Parathyroid adenoma (tissue), 2 donors: Measurements from ENCODE around the gene CTXN3.

Source experiments
- H2AFZ ChIP-seq: fragments of 300-600 bp; sonication (generic); one replicate; pipeline ENCODE4 v1.7.0; 2017; ENCODE audit warnings: antibody characterized with exemption, mild to moderate bottlenecking
- H3K27ac ChIP-seq: fragments of 300-600 bp; sonication (generic); one replicate; pipeline ENCODE4 v1.7.0; 2017
- H3K27me3 ChIP-seq: fragments of 300-600 bp; sonication (generic); one replicate; pipeline ENCODE4 v1.7.0; 2017; ENCODE audit warnings: low read length; ENCODE audit not compliant: control insufficient read depth, insufficient read depth
- H3K36me3 ChIP-seq: fragments of 300-600 bp; sonication (generic); one replicate; pipeline ENCODE4 v1.7.0; 2017; ENCODE audit warnings: low read length; ENCODE audit not compliant: control insufficient read depth, insufficient read depth
- H3K4me1 ChIP-seq: fragments of 300-600 bp; sonication (generic); one replicate; pipeline ENCODE4 v1.7.0; 2017; ENCODE audit warnings: control low read depth
- H3K4me2 ChIP-seq: fragments of 300-600 bp; sonication (generic); one replicate; pipeline ENCODE4 v1.7.0; 2017; ENCODE audit warnings: low read length
- H3K4me3 ChIP-seq: fragments of 300-600 bp; sonication (generic); one replicate; pipeline ENCODE4 v1.7.0; 2017; ENCODE audit warnings: low read depth, low read length
- H3K79me2 ChIP-seq: fragments of 300-600 bp; sonication (generic); one replicate; pipeline ENCODE4 v1.7.0; 2017; ENCODE audit warnings: control low read depth
- H3K9ac ChIP-seq: fragments of 300-600 bp; sonication (generic); one replicate; pipeline ENCODE4 v1.7.0; 2017; ENCODE audit warnings: mild to moderate bottlenecking
- H3K9me3 ChIP-seq: fragments of 300-600 bp; sonication (generic); one replicate; pipeline ENCODE4 v1.7.0; 2017; ENCODE audit warnings: low read length; ENCODE audit not compliant: control insufficient read depth
- TF ChIP-seq, protein P1 (sequence below): fragments of 300-600 bp; sonication (generic); IDR thresholded peaks from one replicate; pipeline ENCODE4 v1.7.0; 2017; ENCODE audit warnings: antibody characterized with exemption, mild to moderate bottlenecking
- donor health status: primary hyperparathyroidism.

Gene CTXN3

DNA sequence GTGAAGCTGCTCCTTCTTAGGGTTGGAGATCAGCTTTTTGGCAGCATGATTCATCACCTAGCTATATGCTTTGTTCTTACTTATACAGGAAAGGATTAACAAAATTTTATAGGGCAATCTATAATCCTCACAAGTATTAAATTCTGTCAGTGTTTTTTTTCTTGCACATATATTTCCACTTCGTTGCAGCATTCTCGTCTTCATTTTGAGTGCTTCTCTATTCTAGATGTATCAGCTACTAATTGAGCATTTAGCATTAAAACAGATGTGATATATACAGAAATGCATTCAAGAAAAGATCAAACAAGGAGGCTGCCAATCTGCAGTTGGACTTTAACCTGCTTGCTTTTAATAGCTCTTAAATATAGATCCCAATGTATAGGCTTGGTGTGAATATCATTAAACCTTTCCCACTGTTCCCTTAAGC, 3.6 kb upstream of the CTXN3 start:
- H3K27me3 ChIP-seq, result no peaks in the 10 kb centered on the region
- no peak overlapping the region for H3K9ac ChIP-seq
- no peaks in the 10 kb centered on the region for H3K9me3 ChIP-seq
- no peaks in the 10 kb centered on the region for H3K79me2 ChIP-seq
- H3K4me1 ChIP-seq, result no peaks in the 10 kb centered on the region
- H3K4me3 ChIP-seq, result no peak overlapping the region
- no peak overlapping the region for H3K4me2 ChIP-seq
- no peak overlapping the region for H3K27ac ChIP-seq
- H3K36me3 ChIP-seq, result no peaks in the 10 kb centered on the region
- H2AFZ ChIP-seq, result no peak overlapping the region
- TF ChIP-seq, protein P1, sequence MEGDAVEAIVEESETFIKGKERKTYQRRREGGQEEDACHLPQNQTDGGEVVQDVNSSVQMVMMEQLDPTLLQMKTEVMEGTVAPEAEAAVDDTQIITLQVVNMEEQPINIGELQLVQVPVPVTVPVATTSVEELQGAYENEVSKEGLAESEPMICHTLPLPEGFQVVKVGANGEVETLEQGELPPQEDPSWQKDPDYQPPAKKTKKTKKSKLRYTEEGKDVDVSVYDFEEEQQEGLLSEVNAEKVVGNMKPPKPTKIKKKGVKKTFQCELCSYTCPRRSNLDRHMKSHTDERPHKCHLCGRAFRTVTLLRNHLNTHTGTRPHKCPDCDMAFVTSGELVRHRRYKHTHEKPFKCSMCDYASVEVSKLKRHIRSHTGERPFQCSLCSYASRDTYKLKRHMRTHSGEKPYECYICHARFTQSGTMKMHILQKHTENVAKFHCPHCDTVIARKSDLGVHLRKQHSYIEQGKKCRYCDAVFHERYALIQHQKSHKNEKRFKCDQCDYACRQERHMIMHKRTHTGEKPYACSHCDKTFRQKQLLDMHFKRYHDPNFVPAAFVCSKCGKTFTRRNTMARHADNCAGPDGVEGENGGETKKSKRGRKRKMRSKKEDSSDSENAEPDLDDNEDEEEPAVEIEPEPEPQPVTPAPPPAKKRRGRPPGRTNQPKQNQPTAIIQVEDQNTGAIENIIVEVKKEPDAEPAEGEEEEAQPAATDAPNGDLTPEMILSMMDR, result no peak

DNA sequence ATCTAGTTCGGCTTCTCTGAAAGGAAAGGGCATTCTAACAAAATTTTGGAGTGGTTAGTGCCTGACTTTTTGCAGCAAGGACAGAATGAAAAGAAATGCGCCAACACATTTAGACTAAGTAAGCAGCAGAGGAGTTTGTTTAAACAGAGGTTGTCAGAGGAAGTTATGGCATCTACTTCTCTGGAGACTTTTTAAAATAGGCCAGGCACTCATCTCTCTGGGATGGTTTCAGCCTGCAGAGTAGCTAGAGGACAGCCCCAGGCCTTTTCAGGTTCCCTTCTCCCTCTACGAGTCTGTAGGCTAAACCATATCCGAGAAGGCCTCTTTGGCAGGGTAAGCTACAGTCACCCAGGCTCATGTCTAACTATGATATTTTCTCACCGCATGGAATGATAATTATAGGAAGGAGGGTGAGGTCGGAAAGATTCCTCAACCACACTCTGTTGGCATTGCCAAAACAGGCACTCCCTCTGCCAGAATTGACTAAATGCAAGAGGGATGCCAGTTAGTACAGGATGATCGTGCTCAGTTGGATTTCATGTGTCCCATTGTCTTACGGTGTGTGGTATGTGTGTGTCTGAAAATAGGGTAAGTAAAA, 1.4 kb upstream of the CTXN3 start:
- no peaks in the 10 kb centered on the region for H3K36me3 ChIP-seq
- H3K4me2 ChIP-seq, result no peak overlapping the region
- H2AFZ ChIP-seq, result no peak overlapping the region
- no peak overlapping the region for H3K27ac ChIP-seq
- TF ChIP-seq, protein P1, result no peak
- H3K4me1 ChIP-seq, result no peaks in the 10 kb centered on the region
- H3K79me2 ChIP-seq, result no peaks in the 10 kb centered on the region
- H3K4me3 ChIP-seq, result no peak overlapping the region
- H3K9ac ChIP-seq, result no peak overlapping the region
- H3K9me3 ChIP-seq, result no peaks in the 10 kb centered on the region
- H3K27me3 ChIP-seq, result no peaks in the 10 kb centered on the region

DNA sequence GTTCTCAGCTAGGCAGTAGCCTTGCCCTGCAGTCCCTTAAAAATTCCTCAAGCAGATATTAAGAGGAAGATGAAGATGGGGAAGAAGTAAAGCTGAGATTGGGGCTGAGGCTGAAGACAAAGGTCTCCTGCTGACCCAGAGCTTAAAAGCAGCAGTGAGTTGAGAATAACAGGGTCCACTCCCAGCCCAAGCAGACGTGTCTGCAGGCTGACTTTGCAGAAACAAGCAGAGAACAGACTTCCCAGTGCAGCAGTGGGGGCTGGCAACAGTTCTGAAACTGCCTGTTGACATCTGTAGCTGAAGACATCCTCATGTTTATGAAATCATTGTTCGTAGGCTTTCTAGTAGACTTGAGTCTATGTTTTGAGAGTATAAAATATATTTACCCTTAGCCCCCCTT, 1.1 kb downstream of the CTXN3 start:
- H3K27me3 ChIP-seq, result no peaks in the 10 kb centered on the region
- no peaks in the 10 kb centered on the region for H3K36me3 ChIP-seq
- no peak overlapping the region for H2AFZ ChIP-seq
- TF ChIP-seq, protein P1, result no peak
- no peak overlapping the region for H3K4me2 ChIP-seq
- no peak overlapping the region for H3K27ac ChIP-seq
- no peaks in the 10 kb centered on the region for H3K79me2 ChIP-seq
- H3K4me3 ChIP-seq, result no peak overlapping the region
- H3K9me3 ChIP-seq, result no peaks in the 10 kb centered on the region
- no peak overlapping the region for H3K9ac ChIP-seq
- no peaks in the 10 kb centered on the region for H3K4me1 ChIP-seq

DNA sequence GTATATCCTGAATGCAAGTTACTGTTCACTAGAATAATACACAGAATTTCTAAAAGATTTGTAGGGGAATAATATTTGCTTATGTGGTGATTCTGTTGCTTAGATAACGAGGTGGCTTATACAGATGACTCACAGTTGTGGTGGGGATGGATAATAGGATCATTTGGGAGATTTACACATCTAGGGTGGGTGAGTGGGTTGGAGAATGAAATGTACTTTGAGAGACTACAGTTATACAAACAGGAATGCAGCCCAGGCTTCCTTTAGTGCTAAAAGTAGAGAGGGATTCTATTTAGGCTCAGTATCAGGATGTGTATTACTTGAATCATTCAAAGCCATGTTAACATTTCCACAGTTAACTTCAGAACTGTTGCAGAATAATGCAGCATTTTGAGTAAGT, 1.8 kb downstream of the CTXN3 start:
- Histone ChIP-seq H2AFZ (no peak overlapping the region), H3K4me3 (no peak overlapping the region), H3K4me2 (no peak overlapping the region), H3K9me3 (no peaks in the 10 kb centered on the region), H3K27ac (no peak overlapping the region), H3K36me3 (no peaks in the 10 kb centered on the region), H3K79me2 (no peaks in the 10 kb centered on the region), H3K9ac (no peak overlapping the region), H3K4me1 (no peaks in the 10 kb centered on the region), H3K27me3 (no peaks in the 10 kb centered on the region)
- TF ChIP-seq, protein P1, result no peak

DNA sequence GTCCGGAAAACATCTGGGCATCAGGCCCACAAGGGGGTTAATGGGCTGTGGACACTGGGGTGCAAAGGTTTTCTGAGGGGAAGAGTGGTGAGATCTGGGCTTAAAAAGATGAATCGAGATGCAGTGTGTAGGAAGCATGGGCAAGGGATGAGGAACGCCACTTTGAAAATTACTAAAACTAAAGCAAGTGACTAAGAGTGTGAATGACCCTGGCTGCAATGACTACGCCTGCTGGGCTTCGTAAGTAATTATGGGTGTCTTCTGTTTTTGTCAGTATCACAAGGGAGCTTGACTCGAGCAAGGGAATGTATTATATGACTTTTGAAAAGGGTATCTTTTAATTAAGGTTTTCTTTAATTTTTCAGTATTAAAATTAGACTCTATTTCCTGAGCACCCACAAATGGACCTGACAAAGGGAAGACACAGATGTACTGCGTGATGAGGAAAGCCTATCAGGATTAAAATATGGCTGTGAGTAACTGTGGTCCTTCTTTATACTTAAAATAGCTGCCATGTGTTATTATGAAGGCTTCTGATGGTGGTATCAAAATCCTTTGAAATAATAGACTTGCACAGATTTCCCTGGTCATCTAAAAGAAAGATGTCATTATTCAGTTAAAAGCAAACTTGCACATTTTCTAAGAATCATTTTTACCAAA, 4.2 kb downstream of the CTXN3 start:
- H3K4me3 ChIP-seq, result no peak overlapping the region
- H3K4me1 ChIP-seq, result no peaks in the 10 kb centered on the region
- no peak overlapping the region for H3K27ac ChIP-seq
- H3K27me3 ChIP-seq, result no peaks in the 10 kb centered on the region
- no peak overlapping the region for H3K4me2 ChIP-seq
- TF ChIP-seq, protein P1, result no peak
- H2AFZ ChIP-seq, result no peak overlapping the region
- H3K79me2 ChIP-seq, result no peaks in the 10 kb centered on the region
- H3K9ac ChIP-seq, result no peak overlapping the region
- no peaks in the 10 kb centered on the region for H3K36me3 ChIP-seq
- H3K9me3 ChIP-seq, result no peaks in the 10 kb centered on the region
